Colonic mucosa (tissue), 4 donors: ENCODE results near the gene CLDN18. TPM values are rescaled to one million over a fixed set of nuclear protein-coding genes. Genes with fewer than 3 reads are reported as not detected.

ENCODE experiments used
- DNase-seq: peaks from one replicate; pipeline ENCODE4 v3.0.0-alpha.2; 2020
- H3K27ac ChIP-seq: fragments of 200-600 bp; one replicate; pipeline ENCODE4 v1.8.0; 2021
- H3K27me3 ChIP-seq: fragments of 200-600 bp; one replicate; pipeline ENCODE4 v1.8.0; 2021
- H3K36me3 ChIP-seq: fragments of 200-600 bp; one replicate; pipeline ENCODE4 v1.8.0; 2021
- H3K4me1 ChIP-seq: fragments of 200-600 bp; one replicate; pipeline ENCODE4 v1.8.0; 2021; ENCODE audit warnings: mild to moderate bottlenecking
- H3K4me3 ChIP-seq: fragments of 200-600 bp; one replicate; pipeline ENCODE4 v1.8.0; 2021
- H3K9ac ChIP-seq, 2 donors: one replicate each; pipeline ENCODE4 v1.7.0; 2013; ENCODE audit warnings: control low read depth in 2 of 2, low read depth in 2 of 2, low read length in 2 of 2
- H3K9me3 ChIP-seq: fragments of 200-600 bp; one replicate; pipeline ENCODE4 v1.8.0; 2021
- intact Hi-C: fragments of 100-400 bp; cut with DNase I; formaldehyde crosslinking; loops from one replicate; pipeline ENCODE4 v1.14.1; 2022
- total RNA-seq, 2 donors: library from RNA; stranded (reverse); fragmentation: NEBNext Ultra II Directional in 1 of 2; extraction: Animal tissue kit (Norgen Biotek cat#: 25700) in 1 of 2; gene quantifications; one replicate each; pipeline ENCODE4 v1.2.1, GENCODE V29; 2021
- TF ChIP-seq, protein P1 (sequence below): fragments of 200-600 bp; IDR thresholded peaks from one replicate; pipeline ENCODE4 v1.8.0; 2022; ENCODE audit warnings: antibody characterized with exemption, mild to moderate bottlenecking
- donor health status: healthy.
- donor health status: DM: no; HTN: no; CAD: no.
- donor health status: DM: no; HTN: no; CAD: no.

CLDN18 gene
- total RNA-seq, 2 donors from 2014 or later: 0.11 to 0.44 TPM

DNA sequence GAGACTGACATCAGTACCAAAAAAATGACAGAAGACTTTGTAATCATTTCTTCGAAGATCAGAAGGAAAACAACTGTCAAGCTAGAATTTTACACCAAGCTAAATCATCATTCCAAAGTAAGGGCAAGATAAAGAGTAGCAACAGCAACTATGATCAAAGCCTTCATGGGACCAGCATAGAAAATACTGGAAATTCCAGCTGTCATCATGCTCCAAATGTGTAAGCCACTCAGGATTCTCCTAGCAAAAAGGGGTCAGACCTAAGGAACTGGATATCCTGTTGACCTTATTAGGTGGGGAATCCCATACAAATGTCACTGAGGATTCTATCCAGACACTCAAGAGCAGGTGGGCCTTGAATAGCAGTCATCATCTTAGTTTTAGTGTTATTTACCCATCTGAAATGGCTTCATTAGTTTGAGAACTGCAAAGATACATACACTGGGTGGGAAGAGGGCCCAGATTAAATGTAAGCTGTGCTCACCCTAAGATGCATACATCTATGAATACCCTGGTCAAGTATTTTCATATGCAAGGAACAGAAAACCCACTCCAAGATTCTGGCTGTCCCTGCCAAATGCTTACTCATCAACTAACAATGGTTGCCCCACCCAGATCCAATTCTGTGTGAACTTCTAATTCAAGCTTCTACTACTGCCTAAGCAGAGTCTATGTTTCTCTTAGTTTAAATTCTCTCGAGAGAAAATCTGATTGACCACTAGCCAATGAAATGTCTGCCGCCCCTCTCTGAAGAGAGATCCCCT lies 33.5 kb downstream of the CLDN18 start:
- DNase-seq: no peak
- TF ChIP-seq, protein P1, sequence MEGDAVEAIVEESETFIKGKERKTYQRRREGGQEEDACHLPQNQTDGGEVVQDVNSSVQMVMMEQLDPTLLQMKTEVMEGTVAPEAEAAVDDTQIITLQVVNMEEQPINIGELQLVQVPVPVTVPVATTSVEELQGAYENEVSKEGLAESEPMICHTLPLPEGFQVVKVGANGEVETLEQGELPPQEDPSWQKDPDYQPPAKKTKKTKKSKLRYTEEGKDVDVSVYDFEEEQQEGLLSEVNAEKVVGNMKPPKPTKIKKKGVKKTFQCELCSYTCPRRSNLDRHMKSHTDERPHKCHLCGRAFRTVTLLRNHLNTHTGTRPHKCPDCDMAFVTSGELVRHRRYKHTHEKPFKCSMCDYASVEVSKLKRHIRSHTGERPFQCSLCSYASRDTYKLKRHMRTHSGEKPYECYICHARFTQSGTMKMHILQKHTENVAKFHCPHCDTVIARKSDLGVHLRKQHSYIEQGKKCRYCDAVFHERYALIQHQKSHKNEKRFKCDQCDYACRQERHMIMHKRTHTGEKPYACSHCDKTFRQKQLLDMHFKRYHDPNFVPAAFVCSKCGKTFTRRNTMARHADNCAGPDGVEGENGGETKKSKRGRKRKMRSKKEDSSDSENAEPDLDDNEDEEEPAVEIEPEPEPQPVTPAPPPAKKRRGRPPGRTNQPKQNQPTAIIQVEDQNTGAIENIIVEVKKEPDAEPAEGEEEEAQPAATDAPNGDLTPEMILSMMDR: no peak
- H3K4me1 ChIP-seq: no peaks in the 10 kb centered on the region
- no peak overlapping the region for H3K4me3 ChIP-seq
- H3K9me3 ChIP-seq: no peaks in the 10 kb centered on the region
- H3K36me3 ChIP-seq: no peaks in the 10 kb centered on the region
- intact Hi-C loops: no loop called here
- no peaks in the 10 kb centered on the region for H3K27me3 ChIP-seq
- no peak overlapping the region for H3K27ac ChIP-seq
- H3K9ac ChIP-seq: no peak overlapping the region

DNA sequence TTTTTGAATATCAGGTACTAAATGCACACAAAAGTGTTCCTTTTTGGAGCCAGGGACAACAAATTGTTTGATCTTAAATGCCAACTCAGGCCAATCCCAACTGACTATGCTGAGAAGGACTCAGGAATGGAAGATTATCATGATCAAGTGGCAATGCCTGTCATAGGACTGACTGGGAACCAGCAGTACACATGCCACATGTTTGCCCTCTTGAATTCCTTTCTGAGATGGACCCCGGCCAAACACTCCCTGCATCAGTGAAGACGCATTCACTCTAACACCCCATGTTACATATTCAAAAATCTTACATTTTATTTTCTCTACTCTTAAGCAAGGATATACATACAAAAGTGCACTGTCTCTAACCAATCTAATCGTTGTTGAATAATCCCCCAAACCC lies 36.1 kb downstream of the CLDN18 start:
- no peaks in the 10 kb centered on the region for H3K4me1 ChIP-seq
- no peak for DNase-seq
- intact Hi-C loops: no loop called here
- H3K9me3 ChIP-seq: no peaks in the 10 kb centered on the region
- no peak overlapping the region for H3K27ac ChIP-seq
- H3K4me3 ChIP-seq: no peak overlapping the region
- no peaks in the 10 kb centered on the region for H3K36me3 ChIP-seq
- TF ChIP-seq, protein P1: no peak
- no peak overlapping the region for H3K9ac ChIP-seq
- no peaks in the 10 kb centered on the region for H3K27me3 ChIP-seq

DNA sequence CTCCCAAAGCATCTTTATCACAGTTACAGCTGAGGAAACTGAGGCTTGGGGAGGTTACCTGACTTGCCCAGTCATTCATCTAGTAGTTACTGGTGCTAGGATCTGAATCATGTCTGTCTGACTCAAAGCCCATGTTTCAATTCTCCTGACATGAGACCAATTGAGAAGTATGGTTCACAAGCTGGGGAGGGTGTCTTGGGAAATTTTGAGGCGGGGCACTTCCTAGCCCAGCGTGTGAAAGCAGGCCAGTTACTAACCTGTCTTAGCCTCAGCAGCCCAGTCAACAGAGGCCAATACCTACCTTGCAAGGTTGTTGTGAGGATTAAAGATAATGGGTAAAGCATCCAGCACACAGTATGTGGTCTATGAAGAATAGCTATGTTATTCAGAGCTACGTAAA lies 37.0 kb downstream of the CLDN18 start:
- H3K4me1 ChIP-seq: no peaks in the 10 kb centered on the region
- no peaks in the 10 kb centered on the region for H3K9me3 ChIP-seq
- H3K36me3 ChIP-seq: no peaks in the 10 kb centered on the region
- TF ChIP-seq, protein P1: no peak
- intact Hi-C loops: no loop called here
- no peak overlapping the region for H3K4me3 ChIP-seq
- no peak overlapping the region for H3K9ac ChIP-seq
- H3K27ac ChIP-seq: no peak overlapping the region
- DNase-seq: no peak
- H3K27me3 ChIP-seq: no peaks in the 10 kb centered on the region

DNA sequence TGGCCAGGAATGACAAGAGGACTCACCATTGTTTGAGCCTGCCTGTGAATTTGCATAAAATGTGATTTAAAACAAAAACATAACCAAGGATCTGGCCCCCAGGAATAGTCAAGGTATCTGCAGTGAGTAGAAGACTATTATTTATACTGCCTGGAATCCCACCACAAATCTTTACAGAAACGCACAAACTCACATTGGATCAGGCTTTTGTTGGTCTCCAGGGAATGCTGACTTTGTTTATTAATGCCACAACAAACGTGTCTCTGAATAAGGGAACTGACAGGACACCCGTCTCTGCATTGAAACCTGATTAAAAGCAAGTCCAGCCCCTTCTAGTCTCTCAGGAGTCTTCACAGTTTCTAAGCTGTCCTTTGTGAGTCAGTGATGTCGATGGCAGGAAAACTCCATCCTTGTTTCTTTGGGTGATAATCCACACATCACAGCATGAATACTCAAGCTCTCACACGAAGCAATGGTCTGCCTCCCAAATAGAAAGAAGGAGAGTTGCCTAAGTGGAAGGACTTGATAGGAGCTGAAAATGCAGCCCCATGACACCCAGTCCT lies 37.7 kb downstream of the CLDN18 start:
- TF ChIP-seq, protein P1: no peak
- H3K36me3 ChIP-seq: no peaks in the 10 kb centered on the region
- intact Hi-C loops: no loop called here

DNA sequence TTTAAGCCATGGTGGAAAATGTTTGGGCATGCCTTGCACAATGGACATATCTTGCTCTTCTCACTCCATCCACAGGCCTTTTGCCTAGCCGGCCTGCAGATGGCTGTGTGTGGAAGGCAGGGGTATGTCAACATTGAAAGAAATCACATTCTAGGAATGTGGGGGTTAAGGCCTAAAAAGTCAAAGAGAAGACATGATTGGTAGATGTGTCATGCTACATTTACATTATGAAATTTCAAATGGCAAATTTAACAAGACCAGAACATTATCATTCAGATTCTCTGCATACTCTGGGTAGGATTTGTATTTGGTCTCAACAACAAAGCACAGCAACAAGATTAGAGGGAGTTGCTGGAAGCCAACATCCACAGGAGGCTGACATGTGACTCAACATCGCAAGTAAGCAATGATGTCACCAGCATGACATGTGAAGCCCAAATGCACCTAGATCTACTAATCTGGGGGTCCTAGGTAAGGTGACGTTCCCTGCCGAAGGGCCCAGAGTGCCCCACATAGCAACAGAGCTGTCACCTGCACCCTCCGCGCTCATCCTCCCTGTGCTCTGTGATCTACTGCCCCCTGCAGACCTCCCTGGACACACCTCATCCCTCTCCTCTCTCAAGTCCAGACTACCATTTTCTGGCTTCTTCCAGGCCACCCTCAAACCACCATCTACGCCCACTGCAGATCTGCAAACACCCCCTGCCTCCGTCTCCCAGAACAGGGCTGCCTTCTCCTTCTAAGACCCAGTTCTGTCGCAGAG lies 39.4 kb downstream of the CLDN18 start:
- Histone ChIP-seq H3K4me3 (no peak overlapping the region), H3K36me3 (no peaks in the 10 kb centered on the region), H3K27ac (no peak overlapping the region), H3K4me1 (no peaks in the 10 kb centered on the region), H3K9me3 (no peaks in the 10 kb centered on the region), H3K27me3 (no peaks in the 10 kb centered on the region), H3K9ac (no peak overlapping the region)
- intact Hi-C loops: no loop called here
- TF ChIP-seq, protein P1: no peak
- DNase-seq: no peak

More for the DNA sequence above, 37.7 kb downstream of the CLDN18 start:
- H3K4me3 ChIP-seq: no peak overlapping the region
- no peak for DNase-seq
- H3K4me1 ChIP-seq: no peaks in the 10 kb centered on the region
- H3K27ac ChIP-seq: no peak overlapping the region
- no peak overlapping the region for H3K9ac ChIP-seq
- H3K27me3 ChIP-seq: no peaks in the 10 kb centered on the region
- no peaks in the 10 kb centered on the region for H3K9me3 ChIP-seq
